Pancreas (tissue), 10 donors: ENCODE data around the gene SLC43A1. TPM values are rescaled to one million over a fixed set of nuclear protein-coding genes. Genes with fewer than 3 reads are reported as not detected.

ENCODE experiments used
- ATAC-seq, 4 donors: fragments of 200-7000 bp; cut with Tn5 transposase; one replicate each; pipeline versions ENCODE4 v1.8.0 to v1.9.1; 2020; ENCODE audit warnings: mild to moderate bottlenecking in 4 of 4, moderate library complexity in 4 of 4
- DNase-seq, 6 donors: peaks; one replicate each; pipeline ENCODE4 v3.0.0-alpha.2; 2020
- FAIRE-seq: peaks from 2 replicates; lab custom pipeline; 2012; peaks lifted over from hg19 to GRCh38; lab: Jason Lieb, UNC
- H3K27ac ChIP-seq, 4 donors: fragments of 200-600 bp; sonication (generic); 1 replicate in 3 of 4; 2 replicates in 1 of 4; pipeline versions ENCODE4 v1.5.0 to v1.8.0; 2020
- H3K27me3 ChIP-seq, 4 donors: fragments of 200-600 bp; one replicate each; pipeline ENCODE4 v1.8.0; 2021
- H3K36me3 ChIP-seq, 3 donors: fragments of 200-600 bp; sonication (generic) in 1 of 3; one replicate each; pipeline versions ENCODE4 v1.5.0 to v1.8.0; 2020 to 2021
- H3K4me1 ChIP-seq, 3 donors: fragments of 200-600 bp; one replicate each; pipeline ENCODE4 v1.8.0; 2021
- H3K4me3 ChIP-seq, 4 donors: fragments of 200-600 bp; sonication (generic) in 2 of 4; one replicate each; pipeline versions ENCODE4 v1.5.0 to v1.8.0; 2020 to 2021
- H3K9me3 ChIP-seq, 4 donors: fragments of 200-600 bp; one replicate each; pipeline ENCODE4 v1.8.0; 2021
- WGBS, 2 donors: extraction: QIAGEN DNeasy Blood & Tissue Kit; methylation state at CpG; one replicate each; pipeline ENCODE4 v1.1.7; 2013; 5-methylcytosine and 5-hydroxymethylcytosine counted together
- intact Hi-C, 3 donors: fragments of 100-400 bp; cut with DNase I; formaldehyde crosslinking; loops; one replicate each; pipeline versions ENCODE4 v1.11.1 to v1.14.2; 2022
- polyA plus RNA-seq, 2 donors: library from polyadenylated mRNA; stranded (reverse); fragments of 200-250 nt; gene quantifications; one replicate each; pipeline ENCODE4 v1.2.3, GENCODE V29; 2013
- total RNA-seq, 6 donors: library from RNA; stranded (reverse); fragmentation: NEBNext Ultra II Directional in 4 of 6; extraction: Animal tissue kit (Norgen Biotek cat#: 25700) in 4 of 6; gene quantifications; one replicate each; pipeline versions ENCODE4 v1.2.1 to v1.2.4, GENCODE V29; 2021 to 2023
- TF ChIP-seq, protein P1 (sequence below), 4 donors: fragments of 200-600 bp; sonication (generic) in 3 of 4; IDR thresholded peaks; one replicate each; pipeline versions ENCODE4 v1.5.0 to v1.8.0; 2021; ENCODE audit warnings: antibody characterized with exemption in 4 of 4
- donor health status: healthy with polysubstance abuse.
- donor health status: DM: no; HTN: no; CAD: no; lungs with moderate emphysema.
- donor health status: DM: no; HTN: no; CAD: no.
- donor health status: control.
- donor health status: control.
- donor health status: Bipolar disorder and iron deficiency.
- donor health status: DM: yes; HTN: yes; CAD: no.
- donor health status: DM: no; HTN: no; CAD: no.
- donor health status: DM: no; HTN: no; CAD: no.
- donor health status: DM: yes; HTN: yes; CAD: no.

Gene SLC43A1
- total and polyA plus RNA-seq, 8 donors: 78.3 to 280 (median 122) TPM

DNA sequence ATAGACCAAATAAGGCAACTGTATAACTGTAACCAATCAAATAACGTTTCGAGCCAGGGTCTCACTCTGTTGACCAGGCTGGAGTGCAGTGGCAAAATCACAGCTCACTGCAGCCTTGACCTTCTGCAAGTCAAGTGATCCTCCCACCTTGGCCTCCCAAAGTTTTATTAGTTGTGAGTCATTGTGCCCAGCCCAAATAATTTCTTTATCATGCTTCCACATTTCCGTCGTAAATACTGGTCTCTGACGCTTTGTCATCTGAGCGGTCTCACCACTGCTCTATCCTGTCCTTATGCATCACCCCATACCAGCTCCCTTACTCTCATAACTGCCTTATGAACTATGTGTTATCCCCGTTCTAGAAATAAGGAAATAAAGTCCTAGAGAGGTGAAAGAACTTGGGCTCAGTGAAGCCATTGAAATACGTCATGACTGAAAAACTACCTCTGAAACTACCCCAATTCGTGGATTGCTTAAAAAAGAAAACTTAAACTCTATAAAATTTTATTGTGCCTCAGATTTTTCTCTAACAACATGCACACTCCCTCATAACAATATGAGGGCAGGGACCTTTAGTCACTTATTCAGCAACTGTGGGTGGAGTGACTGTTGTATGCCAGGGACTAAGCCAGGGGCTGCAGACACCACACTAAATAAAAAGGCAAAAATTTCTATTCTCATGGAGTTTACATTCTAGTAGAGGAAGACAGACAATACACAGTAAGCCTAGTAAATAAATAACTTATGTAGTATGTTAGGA, 71.0 kb downstream of the SLC43A1 start:
- 72 to 80% methylated on average over 9 of the region's 9 CpGs for WGBS, 2 donors
- no peak for ATAC-seq
- intact Hi-C loops: no loop called here
- Histone ChIP-seq H3K27ac (no peak overlapping the region), H3K36me3 (no peaks in the 10 kb centered on the region), H3K4me1 (no peaks in the 10 kb centered on the region), H3K4me3 (no peak overlapping the region), H3K9me3 (no peaks in the 10 kb centered on the region), H3K27me3 (no peaks in the 10 kb centered on the region)
- DNase-seq: no peak
- no peak for FAIRE-seq
- TF ChIP-seq, protein P1, sequence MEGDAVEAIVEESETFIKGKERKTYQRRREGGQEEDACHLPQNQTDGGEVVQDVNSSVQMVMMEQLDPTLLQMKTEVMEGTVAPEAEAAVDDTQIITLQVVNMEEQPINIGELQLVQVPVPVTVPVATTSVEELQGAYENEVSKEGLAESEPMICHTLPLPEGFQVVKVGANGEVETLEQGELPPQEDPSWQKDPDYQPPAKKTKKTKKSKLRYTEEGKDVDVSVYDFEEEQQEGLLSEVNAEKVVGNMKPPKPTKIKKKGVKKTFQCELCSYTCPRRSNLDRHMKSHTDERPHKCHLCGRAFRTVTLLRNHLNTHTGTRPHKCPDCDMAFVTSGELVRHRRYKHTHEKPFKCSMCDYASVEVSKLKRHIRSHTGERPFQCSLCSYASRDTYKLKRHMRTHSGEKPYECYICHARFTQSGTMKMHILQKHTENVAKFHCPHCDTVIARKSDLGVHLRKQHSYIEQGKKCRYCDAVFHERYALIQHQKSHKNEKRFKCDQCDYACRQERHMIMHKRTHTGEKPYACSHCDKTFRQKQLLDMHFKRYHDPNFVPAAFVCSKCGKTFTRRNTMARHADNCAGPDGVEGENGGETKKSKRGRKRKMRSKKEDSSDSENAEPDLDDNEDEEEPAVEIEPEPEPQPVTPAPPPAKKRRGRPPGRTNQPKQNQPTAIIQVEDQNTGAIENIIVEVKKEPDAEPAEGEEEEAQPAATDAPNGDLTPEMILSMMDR (IDR thresholded peaks at IDR 0.05): no peak

GRCh38 chr11:57440744-57441414, 74.6 kb downstream of the SLC43A1 start:
- no peak for ATAC-seq
- no peak overlapping the region for H3K27ac ChIP-seq
- WGBS, 2 donors: 67% methylated on average over 4 of the region's 4 CpGs

GRCh38 chr11:57439786-57440185, 75.7 kb downstream of the SLC43A1 start:
- Histone ChIP-seq H3K27me3 (no peaks in the 10 kb centered on the region), H3K9me3 (no peaks in the 10 kb centered on the region), H3K4me1 (no peaks in the 10 kb centered on the region), H3K4me3 (no peak overlapping the region), H3K27ac (no peak overlapping the region), H3K36me3 (no peaks in the 10 kb centered on the region)
- WGBS, 2 donors: 79 to 81% methylated on average over 6 of the region's 6 CpGs
- FAIRE-seq (no peak), ATAC-seq (no peak), DNase-seq (no peak)
- TF ChIP-seq, protein P1 (IDR thresholded peaks at IDR 0.05): no peak
- intact Hi-C loops: no loop called here

More at GRCh38 chr11:57440744-57441414, 74.6 kb downstream of the SLC43A1 start:
- intact Hi-C loops: no loop called here
- TF ChIP-seq, protein P1 (IDR thresholded peaks at IDR 0.05): no peak
- no peaks in the 10 kb centered on the region for H3K27me3 ChIP-seq
- no peak for FAIRE-seq
- no peak overlapping the region for H3K4me3 ChIP-seq
- H3K4me1 ChIP-seq: no peaks in the 10 kb centered on the region
- DNase-seq: no peak
- no peaks in the 10 kb centered on the region for H3K9me3 ChIP-seq
- H3K36me3 ChIP-seq: no peaks in the 10 kb centered on the region

- Histone ChIP-seq H3K9me3 (no peaks in the 10 kb centered on the region), H3K27me3 (no peaks in the 10 kb centered on the region), H3K4me1 (peaks cover 0 to 4% (median 0%) of the 10 kb centered on the region in 3 donors), H3K27ac (no peak overlapping the region), H3K4me3 (no peak overlapping the region), H3K36me3 (no peaks in the 10 kb centered on the region)
- 76% methylated on average over 12 of the region's 12 CpGs for WGBS, 2 donors
- no peak for DNase-seq
- TF ChIP-seq, protein P1 (IDR thresholded peaks at IDR 0.05): no peak
- no peak for FAIRE-seq
- intact Hi-C loops: no loop called here
- no peak for ATAC-seq
Measured at GRCh38 chr11:57438345-57439285, 76.9 kb downstream of the SLC43A1 start.
